Suprapubic skin (tissue), 4 donors: ENCODE measurements around the gene CORO2A. TPM values are rescaled to one million over a fixed set of nuclear protein-coding genes. Genes with fewer than 3 reads are reported as not detected.
A peak's percentile ranks its signal among the peaks of the same experiment; 100 is the strongest.
"Not testable (repeated sequence)": the region's sequence is repeated elsewhere in the genome, so short reads cannot be mapped to it uniquely, and the experiment has no call there.

Experiments used
- DNase-seq, 2 donors: peaks; one replicate each; pipeline ENCODE4 v3.0.0-alpha.2; 2019; ENCODE audit warnings: low spot score in 2 of 2
- H3K27ac ChIP-seq: fragments of 200-600 bp; sonication (generic); one replicate; pipeline ENCODE4 v1.5.1; 2019
- H3K27me3 ChIP-seq: fragments of 200-600 bp; sonication (generic); one replicate; pipeline ENCODE4 v1.5.1; 2019
- H3K36me3 ChIP-seq: fragments of 200-600 bp; sonication (generic); one replicate; pipeline ENCODE4 v1.5.1; 2019
- H3K4me1 ChIP-seq: fragments of 200-600 bp; sonication (generic); one replicate; pipeline ENCODE4 v1.5.1; 2019
- H3K4me3 ChIP-seq: fragments of 200-600 bp; sonication (generic); one replicate; pipeline ENCODE4 v1.5.1; 2019; ENCODE audit warnings: mild to moderate bottlenecking
- H3K9me3 ChIP-seq: fragments of 200-600 bp; sonication (generic); one replicate; pipeline ENCODE4 v1.5.1; 2019
- CTCF ChIP-seq, 2 donors: fragments of 200-600 bp in 1 of 2; fragments of 450-650 bp in 1 of 2; sonication (generic) in 1 of 2; IDR thresholded peaks; one replicate each; pipeline ENCODE4 v1.5.1; 2016 to 2019; ENCODE audit warnings: antibody characterized with exemption in 2 of 2, mild to moderate bottlenecking in 1 of 2, moderate library complexity in 1 of 2
- EP300 ChIP-seq: sonication (generic); formaldehyde crosslinking; IDR thresholded peaks from one replicate; pipeline ENCODE4 v1.6.1; 2017; ENCODE audit warnings: antibody characterized with exemption
- POLR2A ChIP-seq, 2 donors: fragments of 450-650 bp; IDR thresholded peaks; one replicate each; pipeline ENCODE4 v1.6.1; 2017; ENCODE audit warnings: antibody characterized with exemption in 2 of 2, mild to moderate bottlenecking in 2 of 2, moderate library complexity in 2 of 2
- POLR2AphosphoS5 ChIP-seq, 3 donors: sonication (generic); formaldehyde crosslinking; IDR thresholded peaks; one replicate each; pipeline ENCODE4 v1.6.1; 2017; ENCODE audit warnings: antibody characterized with exemption in 3 of 3
- WGBS: methylation state at CpG from one replicate; pipeline ENCODE4 v1.1.5; 2018; 5-methylcytosine and 5-hydroxymethylcytosine counted together
- total RNA-seq, 4 donors: library from RNA; depleted of rRNA; stranded (reverse); fragments of >200 nt; gene quantifications; one replicate each; pipeline ENCODE4 v1.1.0, GENCODE V29; 2016

Gene CORO2A
- total RNA-seq, 4 donors from 2014 or later: 17.5 to 25.0 (median 19.9) TPM

- Histone ChIP-seq H3K36me3 (peaks cover 21% of the 10 kb centered on the region), H3K27me3 (no peaks in the 10 kb centered on the region), H3K27ac (no peak overlapping the region), H3K4me3 (no peak overlapping the region), H3K4me1 (no peaks in the 10 kb centered on the region), H3K9me3 (no peaks in the 10 kb centered on the region)
- DNase-seq: peak in 1 of 2 donors; percentile 75
- 88% methylated on average over 6 of the region's 9 CpGs for WGBS
- no peak for TF ChIP-seq POLR2A (IDR thresholded peaks at IDR 0.05)
- no peak for TF ChIP-seq POLR2AphosphoS5 (IDR thresholded peaks at IDR 0.05)
- TF ChIP-seq EP300: no peak
- TF ChIP-seq CTCF (IDR thresholded peaks at IDR 0.05): no peak
Measured at GRCh38 chr9:98132158-98132557, 60.3 kb downstream of the CORO2A start.

GRCh38 chr9:98130576-98131228 lies 61.7 kb downstream of the CORO2A start:
- peak in 1 of 2 donors; percentile 77 for DNase-seq
- Histone ChIP-seq H3K4me1 (no peaks in the 10 kb centered on the region), H3K27me3 (no peaks in the 10 kb centered on the region), H3K4me3 (no peak overlapping the region), H3K9me3 (no peaks in the 10 kb centered on the region), H3K27ac (no peak overlapping the region), H3K36me3 (peaks cover 23% of the 10 kb centered on the region)
- TF ChIP-seq EP300 (no peak), CTCF (IDR thresholded peaks at IDR 0.05) (no peak), POLR2AphosphoS5 (IDR thresholded peaks at IDR 0.05) (no peak), POLR2A (IDR thresholded peaks at IDR 0.05) (no peak)
- 93% methylated on average over 12 of the region's 13 CpGs for WGBS

GRCh38 chr9:98130060-98130459 lies 62.4 kb downstream of the CORO2A start:
- H3K27ac ChIP-seq, H3K9me3 ChIP-seq, H3K4me3 ChIP-seq, DNase-seq, H3K27me3 ChIP-seq, H3K4me1 ChIP-seq: not testable (repeated sequence)
- 90% methylated on average over 4 of the region's 4 CpGs for WGBS
- H3K36me3 ChIP-seq: peaks cover 24% of the 10 kb centered on the region

- Histone ChIP-seq H3K27me3 (no peaks in the 10 kb centered on the region), H3K27ac (no peak overlapping the region), H3K4me3 (no peak overlapping the region), H3K36me3 (peaks cover 18% of the 10 kb centered on the region), H3K9me3 (no peaks in the 10 kb centered on the region), H3K4me1 (no peaks in the 10 kb centered on the region)
- TF ChIP-seq CTCF (IDR thresholded peaks at IDR 0.05) (no peak), EP300 (no peak), POLR2A (IDR thresholded peaks at IDR 0.05) (no peak), POLR2AphosphoS5 (IDR thresholded peaks at IDR 0.05) (no peak)
- WGBS: 89% methylated on average over 10 of the region's 10 CpGs
- DNase-seq: no peak
Measured at GRCh38 chr9:98129451-98129881, 63.0 kb downstream of the CORO2A start.

- no peaks in the 10 kb centered on the region for H3K9me3 ChIP-seq
- no peak overlapping the region for H3K4me3 ChIP-seq
- no peak overlapping the region for H3K27ac ChIP-seq
- no peak for DNase-seq
- no peaks in the 10 kb centered on the region for H3K4me1 ChIP-seq
- H3K27me3 ChIP-seq: no peaks in the 10 kb centered on the region
- TF ChIP-seq POLR2AphosphoS5 (IDR thresholded peaks at IDR 0.05): no peak
- peaks cover 16% of the 10 kb centered on the region for H3K36me3 ChIP-seq
- WGBS: 93% methylated on average over 6 of the region's 16 CpGs
Measured at GRCh38 chr9:98128316-98128715, 64.1 kb downstream of the CORO2A start.

- peaks cover 14% of the 10 kb centered on the region for H3K36me3 ChIP-seq
- no peaks in the 10 kb centered on the region for H3K9me3 ChIP-seq
- no peak overlapping the region for H3K27ac ChIP-seq
- 96% methylated on average over 8 of the region's 8 CpGs for WGBS
- no peak for TF ChIP-seq POLR2AphosphoS5 (IDR thresholded peaks at IDR 0.05)
- no peak for TF ChIP-seq EP300
- TF ChIP-seq POLR2A (IDR thresholded peaks at IDR 0.05): no peak
- no peak for TF ChIP-seq CTCF (IDR thresholded peaks at IDR 0.05)
- no peak for DNase-seq
- H3K4me1 ChIP-seq: no peaks in the 10 kb centered on the region
- H3K4me3 ChIP-seq: no peak overlapping the region
- no peaks in the 10 kb centered on the region for H3K27me3 ChIP-seq
Measured at GRCh38 chr9:98127226-98127625, 65.2 kb downstream of the CORO2A start.
